ENCODE data around the gene ARHGAP23.

GRCh38 chr17:38544839-38545209 is 116.6 kb downstream of the ARHGAP23 start:
- TF ChIP-seq, protein P1, sequence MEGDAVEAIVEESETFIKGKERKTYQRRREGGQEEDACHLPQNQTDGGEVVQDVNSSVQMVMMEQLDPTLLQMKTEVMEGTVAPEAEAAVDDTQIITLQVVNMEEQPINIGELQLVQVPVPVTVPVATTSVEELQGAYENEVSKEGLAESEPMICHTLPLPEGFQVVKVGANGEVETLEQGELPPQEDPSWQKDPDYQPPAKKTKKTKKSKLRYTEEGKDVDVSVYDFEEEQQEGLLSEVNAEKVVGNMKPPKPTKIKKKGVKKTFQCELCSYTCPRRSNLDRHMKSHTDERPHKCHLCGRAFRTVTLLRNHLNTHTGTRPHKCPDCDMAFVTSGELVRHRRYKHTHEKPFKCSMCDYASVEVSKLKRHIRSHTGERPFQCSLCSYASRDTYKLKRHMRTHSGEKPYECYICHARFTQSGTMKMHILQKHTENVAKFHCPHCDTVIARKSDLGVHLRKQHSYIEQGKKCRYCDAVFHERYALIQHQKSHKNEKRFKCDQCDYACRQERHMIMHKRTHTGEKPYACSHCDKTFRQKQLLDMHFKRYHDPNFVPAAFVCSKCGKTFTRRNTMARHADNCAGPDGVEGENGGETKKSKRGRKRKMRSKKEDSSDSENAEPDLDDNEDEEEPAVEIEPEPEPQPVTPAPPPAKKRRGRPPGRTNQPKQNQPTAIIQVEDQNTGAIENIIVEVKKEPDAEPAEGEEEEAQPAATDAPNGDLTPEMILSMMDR (conservative IDR thresholded peaks at IDR 0.05; ENCODE audit: low read depth, low read length): no peak
- no peak for TF ChIP-seq EZH2 (IDR thresholded peaks at IDR 0.05; ENCODE audit: borderline replicate concordance, low read depth, low read length, poor library complexity, severe bottlenecking)

All from A673 (cell line).